Lower lobe of right lung (tissue), 2 donors: ENCODE measurements around the gene HOMER2. TPM values are rescaled to one million over a fixed set of nuclear protein-coding genes. Genes with fewer than 3 reads are reported as not detected.
"Not testable (repeated sequence)": the region's sequence is repeated elsewhere in the genome, so short reads cannot be mapped to it uniquely, and the experiment has no call there.

Experiments used
- ATAC-seq, 2 donors: fragments of 200-7000 bp; cut with Tn5 transposase; one replicate each; pipeline ENCODE4 v1.9.1; 2020 to 2022; ENCODE audit warnings: mild to moderate bottlenecking in 2 of 2, moderate library complexity in 2 of 2
- DNase-seq: peaks from one replicate; pipeline ENCODE4 v3.0.0-alpha.2; 2020
- H3K27ac ChIP-seq: fragments of 200-600 bp; one replicate; pipeline ENCODE4 v1.8.0; 2022
- H3K27me3 ChIP-seq: fragments of 200-600 bp; one replicate; pipeline ENCODE4 v1.8.0; 2022; ENCODE audit warnings: low read depth
- H3K36me3 ChIP-seq: fragments of 200-600 bp; one replicate; pipeline ENCODE4 v1.8.0; 2022; ENCODE audit warnings: mild to moderate bottlenecking
- H3K4me1 ChIP-seq: fragments of 200-600 bp; one replicate; pipeline ENCODE4 v1.8.0; 2022
- H3K4me3 ChIP-seq: fragments of 200-600 bp; one replicate; pipeline ENCODE4 v1.8.0; 2022; ENCODE audit warnings: mild to moderate bottlenecking
- H3K9me3 ChIP-seq: fragments of 200-600 bp; one replicate; pipeline ENCODE4 v1.8.0; 2022
- CTCF ChIP-seq: fragments of 200-600 bp; IDR thresholded peaks from one replicate; pipeline ENCODE4 v1.8.0; 2022; ENCODE audit warnings: antibody characterized with exemption, mild to moderate bottlenecking
- intact Hi-C: fragments of 100-400 bp; cut with DNase I; formaldehyde crosslinking; loops from one replicate; pipeline ENCODE4 v1.11.0; 2022
- long read RNA-seq: library from polyadenylated mRNA; unstranded; transcript quantifications from one replicate; pipeline ENCODE4 v2.0.0, GENCODE V29; 2021
- total RNA-seq: library from RNA; stranded (reverse); fragmentation: NEBNext Ultra II Directional; extraction: Animal tissue kit (Norgen Biotek cat#: 25700); gene quantifications from one replicate; pipeline ENCODE4 v1.2.1, GENCODE V29; 2021
- donor health status: DM: no; HTN: yes; CAD: no; lungs with severe emphysema.

The HOMER2 gene
- 16.2 TPM for total RNA-seq
- long read RNA-seq, transcript HOMER2-202 (9 exons, 1,950 nt): major isoform, 7 of 14 reads
- long read RNA-seq, partial matches to known transcripts: 0 of 14 reads
- long read RNA-seq, other reads (novel, unspliced or antisense): 3 of 14 reads

DNA sequence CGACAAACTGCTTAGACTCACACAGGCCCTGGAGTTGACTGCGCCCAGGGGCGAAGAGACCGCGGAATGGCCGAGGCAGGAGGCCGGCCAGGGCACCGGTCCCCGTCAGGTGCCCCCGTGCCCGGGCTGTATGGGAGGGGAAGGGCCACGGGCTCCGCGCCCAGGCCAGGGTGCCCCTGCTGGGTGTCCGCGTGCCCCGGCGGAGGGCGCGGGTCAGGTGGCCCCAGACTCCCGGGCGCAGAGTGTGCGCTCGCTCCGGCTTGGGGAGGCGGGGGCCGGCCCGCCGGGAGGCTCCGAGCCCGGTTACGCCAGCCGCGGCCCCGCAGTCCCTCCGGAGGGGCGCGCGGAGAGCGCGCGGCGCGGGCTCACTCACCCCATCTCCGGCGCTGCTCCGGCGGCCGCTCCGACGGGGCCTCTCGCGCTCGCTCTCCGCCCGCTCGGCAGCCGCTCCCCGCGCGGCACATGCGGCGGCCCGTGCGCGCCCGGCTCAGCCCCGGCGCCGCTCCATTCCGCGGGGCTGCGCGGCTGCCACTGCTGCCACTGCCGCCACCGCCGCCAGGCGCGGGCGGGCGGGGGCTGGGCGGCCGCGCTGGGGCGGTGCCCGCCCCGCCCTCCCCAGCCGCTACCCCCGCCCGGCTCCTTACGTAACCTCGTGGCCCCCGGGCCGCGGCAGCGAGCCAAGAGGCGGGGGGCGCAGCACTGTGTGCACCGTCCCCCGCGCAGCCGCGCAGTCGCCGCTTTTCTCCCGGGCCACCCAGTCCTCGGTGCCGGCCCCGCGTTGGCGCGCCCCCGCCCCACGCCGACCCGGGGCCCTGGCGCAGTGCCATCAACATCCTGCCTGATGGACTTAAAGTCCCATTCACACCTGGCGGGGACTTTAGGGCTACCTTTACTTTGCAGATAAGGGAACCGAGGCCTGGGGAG, at the start of gene HOMER2:
Gene HOMER2, minus strand, starts transcription at position 563 of the 924 bp plus-strand sequence. Its CDS starts 185 bp downstream, at position 378.
- Histone ChIP-seq H3K27me3 (peaks cover 11% of the 10 kb centered on the region), H3K4me1 (no peaks in the 10 kb centered on the region), H3K9me3 (no peaks in the 10 kb centered on the region), H3K27ac (peak within 1 kb of the TSS; percentile 46), H3K36me3 (no peaks in the 10 kb centered on the region), H3K4me3 (peak within 1 kb of the TSS; percentile 59)
- TF ChIP-seq CTCF: no peak
- intact Hi-C loops: no loop called here
- peak; percentile 75 to 80 for ATAC-seq
- DNase-seq: peak; percentile 58

GRCh38 chr15:83000672-83001031, 48.1 kb upstream of the HOMER2 start:
- not testable (repeated sequence) for ATAC-seq, H3K27ac ChIP-seq, H3K4me1 ChIP-seq

DNA sequence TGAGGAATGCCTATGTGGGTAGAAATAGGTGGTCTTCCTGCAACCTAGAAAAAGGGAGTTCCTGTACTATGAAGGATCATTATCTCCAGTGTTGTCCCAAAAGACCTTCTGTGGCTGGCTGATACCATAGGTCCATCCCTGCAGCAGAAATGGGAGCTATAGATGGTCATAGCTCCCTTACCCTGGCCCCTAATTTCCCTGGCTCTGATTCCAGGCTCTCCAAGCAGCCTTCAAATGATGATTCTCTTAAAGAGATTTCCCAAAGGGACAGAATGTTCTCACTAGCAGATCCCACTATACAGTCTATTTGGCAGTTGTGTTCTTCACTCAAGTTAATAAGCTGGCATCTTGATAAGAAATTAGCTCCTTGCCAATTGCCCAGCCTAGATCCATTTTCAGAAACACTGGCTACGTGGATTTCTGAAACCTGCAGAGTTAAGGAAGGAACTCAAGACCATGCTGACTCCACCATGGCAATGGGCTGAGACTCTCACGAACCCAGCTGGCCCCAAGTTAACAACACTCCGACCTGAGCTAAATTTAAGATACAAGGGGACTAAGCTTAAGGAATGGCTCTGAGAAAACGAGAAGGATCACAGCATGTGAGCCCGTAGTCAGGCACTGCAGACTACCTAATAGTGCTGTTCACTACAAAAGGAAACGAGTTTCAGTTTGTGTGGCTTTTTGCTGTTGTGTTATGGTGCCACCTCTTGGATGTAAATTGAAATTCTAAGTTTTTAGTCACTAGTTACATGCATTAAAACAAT, 47.6 kb upstream of the HOMER2 start:
- Histone ChIP-seq H3K27ac (peak overlapping the region; percentile 36), H3K4me3 (peak overlapping the region; percentile 28), H3K27me3 (no peaks in the 10 kb centered on the region), H3K4me1 (peaks cover 8% of the 10 kb centered on the region), H3K36me3 (peaks cover 12% of the 10 kb centered on the region), H3K9me3 (no peaks in the 10 kb centered on the region)
- TF ChIP-seq CTCF: peak; percentile 31
- intact Hi-C loops: no loop called here
- no peak for DNase-seq
- ATAC-seq: peak; percentile 63 to 72

More at GRCh38 chr15:83000672-83001031, 48.1 kb upstream of the HOMER2 start:
- DNase-seq, H3K4me3 ChIP-seq, H3K27me3 ChIP-seq, intact Hi-C loops, H3K9me3 ChIP-seq: not testable (repeated sequence)
- H3K36me3 ChIP-seq: peaks cover 18% of the 10 kb centered on the region

DNA sequence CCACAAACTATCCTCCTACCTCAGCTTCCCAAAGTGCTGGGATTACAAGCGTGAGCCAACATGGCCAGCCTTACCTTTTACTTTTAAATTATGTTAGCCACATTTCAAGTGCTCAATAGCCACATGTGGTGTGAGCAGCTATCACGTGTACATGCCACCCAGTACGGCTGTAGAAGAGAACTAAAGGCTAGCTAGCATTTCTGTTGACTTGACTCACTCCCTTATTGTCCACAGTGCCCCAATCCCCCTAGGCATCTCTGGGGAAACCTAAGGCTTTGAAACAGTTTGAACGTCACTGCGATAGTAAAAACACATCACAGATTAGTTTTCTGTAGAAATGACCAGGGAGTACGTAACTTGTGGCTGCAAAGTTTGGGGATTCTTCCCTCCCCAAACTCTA, 46.9 kb upstream of the HOMER2 start:
- ATAC-seq (no peak), DNase-seq (no peak)
- Histone ChIP-seq H3K4me1 (peaks cover 8% of the 10 kb centered on the region), H3K36me3 (peaks cover 5% of the 10 kb centered on the region), H3K4me3 (no peak overlapping the region), H3K27me3 (no peaks in the 10 kb centered on the region), H3K9me3 (no peaks in the 10 kb centered on the region), H3K27ac (no peak overlapping the region)
- intact Hi-C loops: no loop called here
- no peak for TF ChIP-seq CTCF

- no peak overlapping the region for H3K27ac ChIP-seq
- no peaks in the 10 kb centered on the region for H3K9me3 ChIP-seq
- H3K36me3 ChIP-seq: peaks cover 11% of the 10 kb centered on the region
- no peaks in the 10 kb centered on the region for H3K27me3 ChIP-seq
- peaks cover 8% of the 10 kb centered on the region for H3K4me1 ChIP-seq
- ATAC-seq: no peak
- no peak for TF ChIP-seq CTCF
- DNase-seq: no peak
- H3K4me3 ChIP-seq: no peak overlapping the region
- intact Hi-C loops: no loop called here
Observed at GRCh38 chr15:82995938-82996337, 43.4 kb upstream of the HOMER2 start.
